K562 (cell line): ENCODE data around the gene TMEM117. TPM values are rescaled to one million over a fixed set of nuclear protein-coding genes. Genes with fewer than 3 reads are reported as not detected.

Source experiments
- CHD4 ChIP-seq: fragments of 200-600 bp; sonication (generic); IDR thresholded peaks from 3 replicates; pipeline ENCODE4 v1.6.1; 2012; ENCODE audit warnings: low read depth, mild to moderate bottlenecking, mixed read lengths, low read length, inconsistent platforms; ENCODE audit not compliant: insufficient read depth, insufficient replicate concordance, poor library complexity, severe bottlenecking
- IRF2 ChIP-seq: sonication (generic); formaldehyde crosslinking; IDR thresholded peaks from 2 replicates; pipeline ENCODE4 v1.8.1; 2022; ENCODE audit warnings: mild to moderate bottlenecking, missing genetic modification reagents
- JUND ChIP-seq, 2 experiments: IDR thresholded peaks; 2 replicates in 1 of 2; 3 replicates in 1 of 2; pipeline ENCODE4 v1.6.1; 2011; ENCODE audit warnings: borderline replicate concordance in 2 of 2, low read depth in 2 of 2, low read length in 2 of 2, improper control_type of control experiment in 1 of 2, missing biosample characterization in 1 of 2, missing genetic modification characterization in 1 of 2, missing genetic modification reagents in 1 of 2
- MAX ChIP-seq: sonication (generic); formaldehyde crosslinking; IDR thresholded peaks from 2 replicates; pipeline ENCODE4 v1.9.0; 2022; ENCODE audit warnings: mild to moderate bottlenecking, missing genetic modification reagents
- MBD2 ChIP-seq: sonication (generic); IDR thresholded peaks from 2 replicates; pipeline ENCODE4 v1.6.1; 2016; ENCODE audit warnings: low read depth, borderline replicate concordance
- MLLT1 ChIP-seq, 2 experiments: fragments of 450-650 bp; IDR thresholded peaks; 2 replicates each; pipeline ENCODE4 v1.6.1; 2016
- MTA1 ChIP-seq: fragments of 450-650 bp; IDR thresholded peaks from 2 replicates; pipeline ENCODE4 v1.6.1; 2017; ENCODE audit warnings: borderline replicate concordance
- PBX2 ChIP-seq, 2 experiments: IDR thresholded peaks in 1 of 2; conservative IDR thresholded peaks in 1 of 2; 2 replicates each; pipeline ENCODE4 v1.6.1; 2016; ENCODE audit warnings: low read depth in 2 of 2, mild to moderate bottlenecking in 1 of 2, missing compliant biosample characterization in 1 of 2, missing genetic modification characterization in 1 of 2, moderate library complexity in 1 of 2
- POLR3A ChIP-seq: IDR thresholded peaks from 2 replicates; pipeline ENCODE4 v1.6.1; 2011; ENCODE audit warnings: borderline replicate concordance, mild to moderate bottlenecking, moderate library complexity; ENCODE audit not compliant: insufficient read length, insufficient read depth; ENCODE audit errors: extremely low read depth
- U2AF1 ChIP-seq: fragments of 200-400 bp; formaldehyde crosslinking; optimal IDR thresholded peaks from 2 replicates; pipeline ENCODE3; 2017; ENCODE audit warnings: mild to moderate bottlenecking, low read depth, low read length, moderate library complexity
- ZC3H4 ChIP-seq: sonication (generic); formaldehyde crosslinking; IDR thresholded peaks from 2 replicates; pipeline ENCODE4 v1.9.0; 2021; ENCODE audit warnings: missing genetic modification reagents, borderline replicate concordance
- ZNF280B ChIP-seq: fragments of 250-450 bp; sonication (Bioruptor Pico); IDR thresholded peaks from 2 replicates; pipeline ENCODE4 v1.5.1; 2021; ENCODE audit warnings: mild to moderate bottlenecking
- ZNF609 ChIP-seq: sonication (generic); formaldehyde crosslinking; IDR thresholded peaks from 2 replicates; pipeline ENCODE4 v1.8.1; 2023; ENCODE audit warnings: missing genetic modification reagents, mild to moderate bottlenecking, borderline replicate concordance
- polyA plus RNA-seq, 8 experiments: library from polyadenylated mRNA; depleted of rRNA in 4 of 8; stranded (reverse) in 5 of 8; unstranded in 3 of 8; fragments of >200 nt; fragmentation: Nextera tagmentation in 2 of 8; fragmentation: Illumina TruSeq in 1 of 8; extraction: Ambion mirVana in 2 of 8; extraction: Trizol in 1 of 8; gene quantifications; 2 replicates each; pipeline versions ENCODE4 v1.2.1 to v1.2.3, GENCODE V29; 2011 to 2014; ENCODE audit warnings: inconsistent platforms in 1 of 8, missing spikeins in 1 of 8
- total RNA-seq, 7 experiments: library from RNA; depleted of rRNA in 6 of 7; stranded (reverse); fragments of >200 nt in 6 of 7; fragmentation: Illumina TruSeq in 2 of 7; extraction: Trizol in 2 of 7; gene quantifications; 2 replicates each; pipeline versions ENCODE4 v1.2.1 to v1.2.3, GENCODE V29; 2011 to 2021; ENCODE audit warnings: low replicate concordance in 1 of 7

The TMEM117 gene
- total and polyA plus RNA-seq, 9 of the 15 experiments (the other 6 are each of a cell fraction or from before 2014, with no cell fraction given), result 0.31 to 2.8 (median 1.0) TPM

- TF ChIP-seq IRF2 (CRISPR knock-in tag) (no peak), MBD2 (no peak), MTA1 (no peak), U2AF1 (no peak), ZNF280B (CRISPR knock-in tag) (no peak), MAX (peak; percentile 75), POLR3A (no peak), JUND (IDR thresholded peaks at IDR 0.05; ENCODE audit: borderline replicate concordance, low read depth, low read length) (no peak), JUND (tag; IDR thresholded peaks at IDR 0.05; ENCODE audit: borderline replicate concordance, low read depth, low read length) (no peak), MLLT1 (IDR thresholded peaks at IDR 0.05) (no peak), ZNF609 (CRISPR knock-in tag) (no peak), CHD4 (no peak), ZC3H4 (CRISPR knock-in tag) (no peak), PBX2 (CRISPR knock-in tag; IDR thresholded peaks at IDR 0.05; ENCODE audit: low read depth) (no peak), PBX2 (tag; conservative IDR thresholded peaks at IDR 0.05; ENCODE audit: low read depth) (no peak)
Measured at GRCh38 chr12:43835656-43836474, at the start of gene TMEM117 (continued).
